Central memory CD8-positive, alpha-beta T cell (primary cell): Measurements from ENCODE around the gene ADAMTS9.

Source experiments
- ATAC-seq: fragments of 150-1000 bp; cut with Tn5 transposase; replicated peaks from 2 replicates; pipeline ENCODE4 v1.10.0; 2022; ENCODE audit warnings: mild to moderate bottlenecking, moderate FRiP score, moderate number of reproducible peaks; ENCODE audit not compliant: poor library complexity, severe bottlenecking; ENCODE audit errors: extremely low read depth
- DNase-seq, 2 donors: peaks; one replicate each; pipeline ENCODE4 v3.0.0; 2021; ENCODE audit warnings: low spot score in 2 of 2
- H3K27ac Mint-ChIP-seq: one replicate; pipeline ENCODE4 v1.8.0; 2022; ENCODE audit warnings: low read depth, mild to moderate bottlenecking, moderate library complexity, mixed read lengths
- H3K27me3 Mint-ChIP-seq: one replicate; pipeline ENCODE4 v1.8.0; 2022; ENCODE audit warnings: mixed read lengths
- H3K36me3 Mint-ChIP-seq: one replicate; pipeline ENCODE4 v1.8.0; 2022; ENCODE audit warnings: mild to moderate bottlenecking, moderate library complexity, mixed read lengths; ENCODE audit not compliant: insufficient read depth
- H3K4me1 Mint-ChIP-seq: one replicate; pipeline ENCODE4 v1.8.0; 2022; ENCODE audit warnings: mixed read lengths
- H3K4me3 Mint-ChIP-seq: one replicate; pipeline ENCODE4 v1.8.0; 2022; ENCODE audit warnings: mild to moderate bottlenecking, moderate library complexity, mixed read lengths
- H3K9me3 Mint-ChIP-seq: one replicate; pipeline ENCODE4 v1.8.0; 2022; ENCODE audit warnings: mixed read lengths

ADAMTS9 gene

DNA sequence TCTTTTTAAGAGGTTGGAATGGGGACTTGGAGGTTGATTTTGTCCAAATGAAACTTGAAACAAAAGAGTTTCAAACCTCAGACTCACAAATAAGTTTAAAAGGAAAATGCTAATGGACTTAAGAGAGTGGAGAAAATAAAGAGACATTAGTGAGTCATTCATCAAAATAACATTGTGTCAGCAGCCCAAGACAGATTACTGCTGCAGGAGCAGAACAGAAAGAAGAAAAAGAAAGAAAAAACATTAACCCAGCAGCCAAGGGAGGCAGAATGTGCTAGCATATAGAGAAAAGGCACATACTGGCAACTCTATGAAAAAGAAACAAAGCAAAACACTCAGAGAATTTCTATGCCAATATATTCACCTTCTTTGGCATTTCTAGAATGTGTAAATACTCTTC, 42.6 kb downstream of the ADAMTS9 start:
- H3K4me1 Mint-ChIP-seq, result no peaks in the 10 kb centered on the region
- ATAC-seq (no peak), DNase-seq (no peak)
- no peaks in the 10 kb centered on the region for H3K27me3 Mint-ChIP-seq
- no peak overlapping the region for H3K4me3 Mint-ChIP-seq
- H3K36me3 Mint-ChIP-seq, result no peaks in the 10 kb centered on the region
- peaks cover 11% of the 10 kb centered on the region for H3K9me3 Mint-ChIP-seq
- no peak overlapping the region for H3K27ac Mint-ChIP-seq

DNA sequence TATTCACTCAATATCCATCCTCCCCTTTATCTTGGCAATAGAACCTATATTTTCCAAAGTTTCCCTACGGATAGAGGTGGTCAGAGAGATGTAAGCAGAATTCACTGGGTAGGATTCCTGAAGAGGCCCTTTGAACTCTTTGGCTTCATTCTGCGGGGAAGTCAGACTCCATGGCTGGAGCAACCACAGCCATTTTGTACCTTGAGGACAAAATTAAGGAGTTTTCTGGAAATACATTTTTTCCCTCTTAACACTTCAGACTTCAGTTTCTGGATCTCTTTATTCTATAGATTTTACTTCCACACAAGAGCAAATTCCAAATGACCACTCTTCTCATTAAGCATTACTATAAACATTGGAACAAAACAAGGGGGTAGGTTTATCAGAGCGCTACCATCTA, 43.3 kb downstream of the ADAMTS9 start:
- H3K27ac Mint-ChIP-seq, result no peak overlapping the region
- H3K27me3 Mint-ChIP-seq, result no peaks in the 10 kb centered on the region
- H3K4me3 Mint-ChIP-seq, result no peak overlapping the region
- no peak for ATAC-seq
- no peak for DNase-seq
- no peaks in the 10 kb centered on the region for H3K4me1 Mint-ChIP-seq
- no peaks in the 10 kb centered on the region for H3K36me3 Mint-ChIP-seq
- H3K9me3 Mint-ChIP-seq, result peaks cover 11% of the 10 kb centered on the region

DNA sequence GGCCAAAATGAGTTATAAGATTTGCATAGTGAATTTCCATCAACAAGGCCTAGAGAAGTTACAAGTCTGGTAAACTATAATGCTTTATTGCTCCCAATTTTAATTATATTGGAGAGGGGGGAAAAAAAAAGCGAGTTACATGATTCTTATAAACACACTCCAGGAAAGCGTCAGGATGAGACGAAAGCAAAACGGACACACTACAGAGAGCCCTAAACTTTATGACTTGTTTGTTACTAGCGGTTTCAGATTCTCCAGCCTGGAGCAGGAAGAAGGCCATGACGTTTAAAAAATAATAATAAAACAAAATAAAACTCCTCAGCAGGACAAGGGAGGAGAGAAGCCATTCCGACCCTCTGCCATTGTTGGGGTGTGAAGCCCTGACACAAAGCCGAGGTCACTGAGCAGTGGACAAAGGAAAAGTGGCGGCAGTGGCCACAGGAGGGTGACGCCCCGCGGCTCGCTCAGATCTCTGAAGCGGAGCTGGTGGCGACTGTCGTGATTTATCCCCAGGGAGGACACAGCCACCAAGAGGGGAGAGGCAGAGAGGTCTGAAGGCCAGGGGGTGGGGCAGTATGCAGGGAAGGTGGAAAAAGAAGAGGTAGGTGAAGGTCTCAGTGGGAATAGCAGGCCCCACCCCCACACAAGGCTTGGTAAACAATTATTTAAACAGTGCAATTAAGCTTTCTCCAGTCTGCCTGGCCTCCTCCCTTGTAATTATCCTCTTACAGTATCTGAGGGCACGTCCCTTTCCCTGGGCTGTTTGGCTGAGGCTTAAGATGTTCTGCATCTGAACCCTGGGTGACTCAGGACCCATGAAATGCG, 45.3 kb downstream of the ADAMTS9 start:
- H3K27ac Mint-ChIP-seq, result no peak overlapping the region
- DNase-seq (no peak), ATAC-seq (no peak)
- no peaks in the 10 kb centered on the region for H3K36me3 Mint-ChIP-seq
- H3K9me3 Mint-ChIP-seq, result peaks cover 11% of the 10 kb centered on the region
- H3K4me3 Mint-ChIP-seq, result no peak overlapping the region
- H3K27me3 Mint-ChIP-seq, result no peaks in the 10 kb centered on the region
- no peaks in the 10 kb centered on the region for H3K4me1 Mint-ChIP-seq

DNA sequence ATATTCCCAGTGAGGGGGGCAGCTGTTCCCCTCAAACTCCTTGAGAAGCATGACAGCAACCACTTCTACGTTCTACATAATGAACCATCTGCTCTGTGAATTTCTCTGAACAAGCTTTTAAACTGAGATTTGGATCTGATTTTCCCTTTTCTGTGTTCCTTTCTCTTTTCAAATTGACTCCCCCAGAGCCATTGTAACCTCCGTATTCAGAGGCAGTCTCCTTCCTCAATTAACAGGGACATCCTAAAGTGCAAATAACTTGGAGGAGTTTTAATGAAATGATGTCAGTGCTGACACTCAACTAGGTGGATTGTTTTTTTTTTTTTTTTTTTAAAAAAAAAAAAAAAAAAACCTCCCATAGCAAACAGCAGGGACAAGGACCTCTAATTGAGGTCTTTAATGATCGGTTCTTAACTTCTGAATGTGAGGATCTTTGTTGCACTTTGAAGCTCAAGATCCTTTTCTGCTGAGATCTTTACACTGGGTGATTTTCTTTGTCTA, 48.8 kb downstream of the ADAMTS9 start:
- Mint-ChIP-seq H3K4me1 (no peaks in the 10 kb centered on the region), H3K9me3 (peaks cover 9% of the 10 kb centered on the region), H3K27ac (no peak overlapping the region), H3K4me3 (no peak overlapping the region), H3K27me3 (no peaks in the 10 kb centered on the region), H3K36me3 (no peaks in the 10 kb centered on the region)
- ATAC-seq (no peak), DNase-seq (no peak)

GRCh38 chr3:64638511-64638910, 49.3 kb downstream of the ADAMTS9 start:
- no peak for ATAC-seq
- Mint-ChIP-seq H3K4me1 (no peaks in the 10 kb centered on the region), H3K27me3 (no peaks in the 10 kb centered on the region), H3K9me3 (peaks cover 11% of the 10 kb centered on the region), H3K4me3 (no peak overlapping the region), H3K36me3 (no peaks in the 10 kb centered on the region), H3K27ac (no peak overlapping the region)
- no peak for DNase-seq

- Mint-ChIP-seq H3K4me1 (no peaks in the 10 kb centered on the region), H3K27ac (no peak overlapping the region), H3K27me3 (no peaks in the 10 kb centered on the region), H3K9me3 (peaks cover 8% of the 10 kb centered on the region), H3K4me3 (no peak overlapping the region), H3K36me3 (no peaks in the 10 kb centered on the region)
- no peak for DNase-seq
- ATAC-seq, result no peak
These were observed 53.4 kb downstream of the ADAMTS9 start for GRCh38 chr3:64634417-64634816.

DNA sequence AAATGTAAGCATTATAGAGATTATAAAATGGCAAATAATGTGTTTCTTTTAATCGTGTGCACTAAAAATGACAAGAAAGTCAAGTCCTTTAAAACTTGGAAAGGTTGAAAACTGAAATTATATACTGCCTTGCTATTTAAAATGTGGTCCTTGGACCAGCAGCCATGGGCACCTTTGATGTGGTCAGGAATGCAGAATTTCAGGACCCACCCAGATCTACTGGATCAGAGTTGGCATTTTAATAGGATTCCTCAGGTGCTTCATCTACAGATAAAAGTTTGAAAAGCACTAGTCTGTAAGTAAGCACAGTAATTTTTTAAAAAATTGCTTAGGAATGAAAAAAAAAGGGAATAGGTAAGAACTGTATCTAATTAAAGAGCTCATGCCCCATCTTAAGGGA, 55.8 kb downstream of the ADAMTS9 start:
- ATAC-seq (no peak), DNase-seq (no peak)
- Mint-ChIP-seq H3K4me3 (no peak overlapping the region), H3K27me3 (no peaks in the 10 kb centered on the region), H3K4me1 (no peaks in the 10 kb centered on the region), H3K36me3 (no peaks in the 10 kb centered on the region), H3K27ac (no peak overlapping the region), H3K9me3 (peaks cover 15% of the 10 kb centered on the region)

DNA sequence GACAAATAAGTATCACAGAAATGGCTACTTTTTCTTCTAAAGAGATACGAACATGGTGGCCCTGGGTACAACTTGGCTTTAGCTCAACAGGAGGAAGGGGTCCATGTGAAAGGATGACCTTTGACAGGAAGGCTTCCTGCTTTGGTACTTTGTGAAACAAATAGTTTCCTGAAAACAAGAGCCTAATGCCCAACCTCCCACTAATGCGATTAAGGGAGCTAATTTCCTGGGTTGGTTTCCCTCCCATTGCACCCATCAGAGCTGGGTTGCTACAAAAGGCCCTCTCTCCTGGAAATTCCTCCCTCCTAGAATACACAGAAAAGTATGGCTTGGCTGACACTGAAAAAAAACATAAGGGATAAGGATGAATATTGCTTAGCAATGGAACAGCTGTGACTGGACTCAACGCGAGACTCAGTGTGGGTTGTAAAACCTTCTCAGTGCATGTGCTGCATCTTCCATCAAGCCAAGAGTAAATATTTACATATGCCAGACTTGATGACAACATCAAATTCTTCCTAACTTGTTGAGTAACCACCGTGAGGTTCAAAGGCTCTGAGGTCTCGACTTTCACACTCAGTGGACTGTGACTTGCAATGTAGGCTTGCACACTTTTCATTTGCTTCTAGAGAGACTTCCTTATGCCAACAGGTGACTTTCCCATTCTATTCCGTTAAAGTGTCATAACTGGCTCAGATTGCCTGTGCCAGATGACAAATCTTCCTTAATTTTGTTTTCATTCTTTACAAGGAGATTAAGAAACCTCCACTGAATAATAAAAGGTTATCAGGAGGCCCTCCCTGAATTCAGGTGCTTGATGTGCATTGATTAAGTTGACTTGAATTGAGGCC, 60.1 kb downstream of the ADAMTS9 start:
- Mint-ChIP-seq H3K4me1 (no peaks in the 10 kb centered on the region), H3K36me3 (no peaks in the 10 kb centered on the region), H3K4me3 (no peak overlapping the region)

GRCh38 chr3:64627042-64627441, 60.8 kb downstream of the ADAMTS9 start:
- H3K9me3 Mint-ChIP-seq, result peaks cover 23% of the 10 kb centered on the region
- ATAC-seq, result no peak
- H3K36me3 Mint-ChIP-seq, result no peaks in the 10 kb centered on the region
- H3K4me3 Mint-ChIP-seq, result no peak overlapping the region
- DNase-seq, result no peak
- H3K27me3 Mint-ChIP-seq, result no peaks in the 10 kb centered on the region
- no peaks in the 10 kb centered on the region for H3K4me1 Mint-ChIP-seq
- H3K27ac Mint-ChIP-seq, result no peak overlapping the region

More for the DNA sequence above, 60.1 kb downstream of the ADAMTS9 start:
- no peaks in the 10 kb centered on the region for H3K27me3 Mint-ChIP-seq
- peaks cover 23% of the 10 kb centered on the region for H3K9me3 Mint-ChIP-seq
- ATAC-seq, result no peak
- H3K27ac Mint-ChIP-seq, result no peak overlapping the region
- no peak for DNase-seq

DNA sequence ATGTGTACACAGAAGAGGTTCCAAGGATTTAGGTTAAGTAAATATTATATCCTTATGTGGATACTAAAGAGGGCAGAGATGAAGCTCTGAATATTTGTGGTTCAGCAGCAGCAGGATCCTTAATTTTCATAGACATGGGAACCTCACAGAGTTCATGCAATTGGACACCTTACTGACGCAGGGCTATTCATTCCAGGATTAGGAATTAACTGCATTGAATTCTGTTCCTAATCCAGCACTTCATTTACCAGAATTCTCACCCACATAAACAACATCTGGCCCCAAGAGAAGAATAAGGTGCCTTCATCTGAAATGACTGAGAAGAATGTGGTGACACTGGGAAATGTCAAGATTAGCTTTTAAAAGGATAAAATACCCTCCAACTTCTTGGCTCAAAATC, 62.4 kb downstream of the ADAMTS9 start:
- DNase-seq (no peak), ATAC-seq (no peak)
- Mint-ChIP-seq H3K4me1 (no peaks in the 10 kb centered on the region), H3K27ac (no peak overlapping the region), H3K36me3 (no peaks in the 10 kb centered on the region), H3K9me3 (peaks cover 23% of the 10 kb centered on the region), H3K27me3 (no peaks in the 10 kb centered on the region), H3K4me3 (no peak overlapping the region)

GRCh38 chr3:64623125-64623524, 64.7 kb downstream of the ADAMTS9 start:
- DNase-seq (no peak), ATAC-seq (no peak)
- Mint-ChIP-seq H3K9me3 (peaks cover 14% of the 10 kb centered on the region), H3K27me3 (no peaks in the 10 kb centered on the region), H3K4me1 (no peaks in the 10 kb centered on the region), H3K4me3 (no peak overlapping the region), H3K36me3 (no peaks in the 10 kb centered on the region), H3K27ac (no peak overlapping the region)

DNA sequence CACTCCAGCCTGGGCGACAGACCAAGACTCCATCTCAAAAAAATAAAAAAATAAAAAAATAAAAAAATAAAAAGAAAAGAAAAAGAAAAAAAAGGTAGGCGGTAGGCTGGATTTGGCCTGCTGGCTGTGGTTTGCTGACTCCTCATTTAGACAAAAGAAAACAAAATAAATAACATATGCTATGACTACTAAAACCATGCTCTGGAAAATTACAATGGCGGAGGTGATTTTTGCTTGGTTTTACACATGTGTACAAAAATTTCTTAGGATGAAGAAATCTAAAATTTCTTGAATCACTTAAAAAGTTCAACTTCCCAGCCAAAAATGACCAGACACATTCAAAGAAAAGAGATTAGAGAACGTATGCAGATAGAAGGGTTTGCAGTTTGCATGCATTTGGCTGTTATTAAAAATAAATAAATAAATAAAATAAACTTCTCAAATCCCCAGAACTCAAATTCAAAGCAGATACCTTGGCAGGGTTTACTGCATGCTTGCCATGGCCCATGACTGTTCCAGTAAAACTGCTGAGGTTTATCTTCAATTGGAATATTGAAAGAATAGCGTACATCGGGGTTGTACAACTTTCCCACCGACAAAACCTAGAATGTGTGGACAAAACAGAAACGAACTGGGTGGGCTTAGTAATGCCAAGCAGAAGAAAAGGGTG, 65.9 kb downstream of the ADAMTS9 start:
- Mint-ChIP-seq H3K27me3 (no peaks in the 10 kb centered on the region), H3K4me3 (no peak overlapping the region), H3K36me3 (no peaks in the 10 kb centered on the region), H3K9me3 (peaks cover 14% of the 10 kb centered on the region), H3K4me1 (no peaks in the 10 kb centered on the region), H3K27ac (no peak overlapping the region)
- DNase-seq (no peak), ATAC-seq (no peak)
